Measurements from ENCODE around the gene FHL3. TPM values are rescaled to one million over a fixed set of nuclear protein-coding genes. Genes with fewer than 3 reads are reported as not detected.

Gene FHL3
- total RNA-seq, 1 experiment from 2014 or later, result 11.8 TPM

- no peak for TF ChIP-seq CTCF (IDR thresholded peaks at IDR 0.05; ENCODE audit: insufficient read depth in 1 of 2, low read depth in 1 of 2, low read length in 1 of 2, severe bottlenecking in 1 of 2, unreplicated experiment in 1 of 2)
- H3K27ac Mint-ChIP-seq (ENCODE audit: unreplicated experiment), result no peak overlapping the region
- H3K4me3 Mint-ChIP-seq (ENCODE audit: unreplicated experiment), result peak overlapping the region; percentile 97
- DNase-seq, result no peak
- no peaks in the 10 kb centered on the region for H3K9me3 Mint-ChIP-seq (ENCODE audit: unreplicated experiment)
- no peaks in the 10 kb centered on the region for H3K9me3 ChIP-seq
- no peak overlapping the region for H3K4me3 ChIP-seq (ENCODE audit: low read depth, low read length)
- CTCF ChIA-PET, result no interaction called here
- POLR2A ChIA-PET, result no interaction called here
- H3K36me3 Mint-ChIP-seq (ENCODE audit: insufficient read depth, unreplicated experiment), result peaks cover 22% of the 10 kb centered on the region
- H3K4me1 Mint-ChIP-seq (ENCODE audit: low read depth, unreplicated experiment), result no peaks in the 10 kb centered on the region
- no peaks in the 10 kb centered on the region; the same call in 1 of the 2 replicates for H3K4me1 ChIP-seq
- H3K36me3 ChIP-seq (ENCODE audit: control insufficient read depth, insufficient read depth, low read length), result no peaks in the 10 kb centered on the region
- no TSS peak for BruUV-seq (replicated peaks)
- intact Hi-C loops (cut with micrococcal nuclease; ENCODE audit: unreplicated experiment), result no loop called here
- no peaks in the 10 kb centered on the region for H3K27me3 ChIP-seq (replicated peaks; ENCODE audit: control insufficient read depth, insufficient read depth, low read length)
- no peaks in the 10 kb centered on the region for H3K27me3 Mint-ChIP-seq (ENCODE audit: insufficient read depth, unreplicated experiment)
Measured at GRCh38 chr1:38014171-38014570, 8.9 kb upstream of the FHL3 start.

GRCh38 chr1:38013227-38013622 lies 7.9 kb upstream of the FHL3 start:
- no peaks in the 10 kb centered on the region for H3K9me3 ChIP-seq
- peaks cover 15% of the 10 kb centered on the region for H3K36me3 Mint-ChIP-seq (ENCODE audit: insufficient read depth, unreplicated experiment)
- no peaks in the 10 kb centered on the region for H3K4me1 Mint-ChIP-seq (ENCODE audit: low read depth, unreplicated experiment)
- CTCF ChIA-PET, result interaction anchor here (0.6 kb wide), 1 partner anchor 205 kb away, joined by 8 read pairs; the partner anchor contains the start of gene YRDC
- no peaks in the 10 kb centered on the region for H3K27me3 ChIP-seq (replicated peaks; ENCODE audit: control insufficient read depth, insufficient read depth, low read length)
- intact Hi-C loops (cut with micrococcal nuclease; ENCODE audit: unreplicated experiment), result loop anchor here (2.0 kb wide), 1 partner anchor 22 kb away; the partner anchor contains the start of gene SF3A3
- peak overlapping the region; percentile 97 for H3K4me3 Mint-ChIP-seq (ENCODE audit: unreplicated experiment)
- DNase-seq, result no peak
- H3K27me3 Mint-ChIP-seq (ENCODE audit: insufficient read depth, unreplicated experiment), result no peaks in the 10 kb centered on the region
- H3K36me3 ChIP-seq (ENCODE audit: control insufficient read depth, insufficient read depth, low read length), result no peaks in the 10 kb centered on the region
- POLR2A ChIA-PET, result interaction anchor here (0.6 to 1.4 kb wide), 3 partner anchors 34 to 545 kb away, joined by 3 to 6 read pairs (median 4); partner anchors contain the start of gene POU3F1
- no peak for TF ChIP-seq CTCF (IDR thresholded peaks at IDR 0.05; ENCODE audit: insufficient read depth in 1 of 2, low read depth in 1 of 2, low read length in 1 of 2, severe bottlenecking in 1 of 2, unreplicated experiment in 1 of 2)
- peak overlapping the region; percentile 97 for H3K27ac Mint-ChIP-seq (ENCODE audit: unreplicated experiment)
- no peaks in the 10 kb centered on the region for H3K9me3 Mint-ChIP-seq (ENCODE audit: unreplicated experiment)
- peak overlapping the region; percentile 63 for H3K4me3 ChIP-seq (ENCODE audit: low read depth, low read length)
- H3K4me1 ChIP-seq, result no peaks in the 10 kb centered on the region; the same call in 1 of the 2 replicates
- TSS peak; percentile 69 for BruUV-seq (replicated peaks)

- no TSS peak for BruUV-seq (replicated peaks)
Measured at GRCh38 chr1:38012363-38013226, 7.3 kb upstream of the FHL3 start, which contains the start of gene UTP11. Gene UTP11 (plus strand): TSS chr1:38012734. CDS start chr1:38012803, 69 bp downstream.

More at GRCh38 chr1:38012363-38013226, 7.3 kb upstream of the FHL3 start, which contains the start of gene UTP11:
- H3K4me1 ChIP-seq, result no peaks in the 10 kb centered on the region; the same call in 1 of the 2 replicates
- H3K27ac Mint-ChIP-seq (ENCODE audit: unreplicated experiment), result peak within 1 kb of the TSS; percentile 97
- no peak for TF ChIP-seq CTCF (IDR thresholded peaks at IDR 0.05; ENCODE audit: insufficient read depth in 1 of 2, low read depth in 1 of 2, low read length in 1 of 2, severe bottlenecking in 1 of 2, unreplicated experiment in 1 of 2)
- intact Hi-C loops (cut with micrococcal nuclease; ENCODE audit: unreplicated experiment), result loop anchor here (2.0 kb wide), 1 partner anchor 22 kb away; the partner anchor contains the start of gene SF3A3
- no peaks in the 10 kb centered on the region for H3K27me3 Mint-ChIP-seq (ENCODE audit: insufficient read depth, unreplicated experiment)
- peaks cover 15% of the 10 kb centered on the region for H3K36me3 Mint-ChIP-seq (ENCODE audit: insufficient read depth, unreplicated experiment)
- no peaks in the 10 kb centered on the region for H3K4me1 Mint-ChIP-seq (ENCODE audit: low read depth, unreplicated experiment)
- no peaks in the 10 kb centered on the region for H3K27me3 ChIP-seq (replicated peaks; ENCODE audit: control insufficient read depth, insufficient read depth, low read length)
- peak within 1 kb of the TSS; percentile 63 for H3K4me3 ChIP-seq (ENCODE audit: low read depth, low read length)
- H3K36me3 ChIP-seq (ENCODE audit: control insufficient read depth, insufficient read depth, low read length), result no peaks in the 10 kb centered on the region
- H3K4me3 Mint-ChIP-seq (ENCODE audit: unreplicated experiment), result peak within 1 kb of the TSS; percentile 97
- no peaks in the 10 kb centered on the region for H3K9me3 ChIP-seq
- no peaks in the 10 kb centered on the region for H3K9me3 Mint-ChIP-seq (ENCODE audit: unreplicated experiment)
- DNase-seq, result peak; percentile 92 to 96
- CTCF ChIA-PET, result interaction anchor here (0.6 to 0.7 kb wide), 2 partner anchors 23 to 205 kb away, joined by 3 to 8 read pairs; partner anchors contain the start of genes SF3A3 and YRDC
- POLR2A ChIA-PET, result interaction anchor here (0.6 to 1.4 kb wide), 8 partner anchors 12 to 1104 kb away, joined by 3 to 9 read pairs (median 4); partner anchors contain the start of genes POU3F1 and SF3A3
